HG02763 (cell line): ENCODE data around the gene CDKN2B-AS1.

Experiments
- ATAC-seq: cut with Tn5 transposase; IDR thresholded peaks from one replicate; pipeline ENCODE4 v1.9.1; 2021; ENCODE audit warnings: mild to moderate bottlenecking, moderate library complexity; ENCODE audit not compliant: unreplicated experiment

Gene CDKN2B-AS1

DNA sequence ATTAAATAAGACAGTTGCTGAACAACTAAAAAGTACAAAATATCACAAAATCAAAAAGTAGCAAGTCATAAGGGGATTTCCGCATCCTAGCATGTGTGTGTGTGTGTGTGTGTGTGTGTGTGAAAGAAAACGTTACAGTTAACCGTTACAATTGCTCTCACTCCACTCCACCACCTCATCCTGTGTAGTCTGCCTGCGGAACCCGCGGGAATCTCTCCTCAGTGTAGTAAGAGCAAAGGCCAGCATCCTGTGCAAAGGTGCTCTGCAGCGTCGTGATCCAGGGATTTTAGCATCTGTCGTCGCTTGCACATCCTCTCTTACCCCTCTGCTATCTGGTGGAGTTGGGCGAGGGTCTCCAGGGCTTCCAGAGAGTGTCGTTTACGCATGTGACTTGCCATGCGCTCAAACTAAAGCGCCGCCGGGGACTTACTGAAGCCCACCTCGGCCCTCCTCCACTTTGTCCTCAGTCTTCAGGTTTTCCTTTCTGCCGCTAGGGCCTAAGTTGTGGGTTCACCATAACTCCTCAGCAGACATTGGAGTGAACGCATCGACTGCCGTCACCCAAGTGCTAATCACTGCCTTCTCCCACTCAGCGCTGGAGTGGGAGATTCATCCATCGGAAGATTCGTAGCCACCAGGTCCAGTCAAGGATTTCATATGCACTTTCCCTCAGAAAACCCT, 10.6 kb downstream of the CDKN2B-AS1 start:
- ATAC-seq, result no peak

DNA sequence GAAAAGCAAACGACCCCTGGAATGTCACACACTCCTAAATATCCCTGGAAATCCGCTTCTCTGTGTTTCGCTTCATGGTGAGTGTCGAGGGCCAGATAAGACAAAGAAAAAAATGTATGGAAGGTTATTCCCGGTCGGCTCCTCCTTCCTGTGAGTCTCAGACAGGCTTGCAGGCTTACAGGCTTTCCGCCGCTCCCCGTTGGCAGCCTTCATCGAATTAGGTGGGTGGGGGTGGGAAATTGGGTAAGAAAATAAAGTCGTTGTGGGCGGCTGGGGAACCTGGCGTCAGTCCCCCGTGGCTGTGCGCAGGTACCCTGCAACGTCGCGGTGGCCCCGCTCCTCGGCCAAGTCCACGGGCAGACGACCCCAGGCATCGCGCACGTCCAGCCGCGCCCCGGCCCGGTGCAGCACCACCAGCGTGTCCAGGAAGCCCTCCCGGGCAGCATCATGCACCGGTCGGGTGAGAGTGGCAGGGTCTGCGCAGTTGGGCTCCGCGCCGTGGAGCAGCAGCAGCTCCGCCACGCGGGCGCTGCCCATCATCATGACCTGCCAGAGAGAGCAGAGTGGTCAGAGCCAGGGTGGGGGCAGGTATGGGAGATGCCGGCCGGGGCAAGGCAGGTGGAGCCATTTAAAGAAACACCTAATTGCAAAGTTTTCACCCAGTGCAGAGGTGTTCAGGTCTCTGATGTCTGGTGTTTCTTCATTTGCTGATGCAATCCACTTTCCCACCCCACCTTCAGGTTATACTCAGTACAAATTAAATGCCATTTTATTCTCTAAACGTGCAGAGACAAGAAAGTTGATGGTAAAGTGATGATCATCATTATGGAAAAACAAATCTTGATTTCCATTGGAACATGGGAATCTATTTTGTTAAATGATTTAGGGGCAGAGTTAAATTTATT, 11.4 kb downstream of the CDKN2B-AS1 start:
- no peak for ATAC-seq

GRCh38 chr9:22008384-22008716, 13.8 kb downstream of the CDKN2B-AS1 start:
- no peak for ATAC-seq

GRCh38 chr9:22008717-22009505, 14.3 kb downstream of the CDKN2B-AS1 start, which contains the start of gene CDKN2B:
TSS of gene CDKN2B (minus strand) at chr9:22009305. CDS start at chr9:22008953, 352 bp downstream.
- ATAC-seq, result peak; percentile 89

DNA sequence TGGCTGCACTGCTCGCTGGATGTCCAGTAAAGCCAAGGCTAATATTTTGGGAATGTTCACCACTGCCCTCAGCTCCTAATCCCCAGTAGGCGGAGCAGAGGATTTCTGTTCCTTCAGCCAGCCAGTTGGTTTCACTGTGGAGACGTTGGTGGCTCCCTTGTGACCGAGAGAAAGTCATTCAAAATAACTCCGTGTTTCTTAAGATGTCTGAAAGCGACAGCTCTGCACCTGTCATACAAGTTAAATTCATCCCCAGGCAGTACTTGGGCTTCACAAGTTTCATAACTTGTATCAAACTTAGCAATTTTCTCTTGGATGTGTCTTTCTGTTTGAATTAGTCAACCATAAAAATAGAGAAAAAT, 14.9 kb downstream of the CDKN2B-AS1 start:
- peak; percentile 44 for ATAC-seq

DNA sequence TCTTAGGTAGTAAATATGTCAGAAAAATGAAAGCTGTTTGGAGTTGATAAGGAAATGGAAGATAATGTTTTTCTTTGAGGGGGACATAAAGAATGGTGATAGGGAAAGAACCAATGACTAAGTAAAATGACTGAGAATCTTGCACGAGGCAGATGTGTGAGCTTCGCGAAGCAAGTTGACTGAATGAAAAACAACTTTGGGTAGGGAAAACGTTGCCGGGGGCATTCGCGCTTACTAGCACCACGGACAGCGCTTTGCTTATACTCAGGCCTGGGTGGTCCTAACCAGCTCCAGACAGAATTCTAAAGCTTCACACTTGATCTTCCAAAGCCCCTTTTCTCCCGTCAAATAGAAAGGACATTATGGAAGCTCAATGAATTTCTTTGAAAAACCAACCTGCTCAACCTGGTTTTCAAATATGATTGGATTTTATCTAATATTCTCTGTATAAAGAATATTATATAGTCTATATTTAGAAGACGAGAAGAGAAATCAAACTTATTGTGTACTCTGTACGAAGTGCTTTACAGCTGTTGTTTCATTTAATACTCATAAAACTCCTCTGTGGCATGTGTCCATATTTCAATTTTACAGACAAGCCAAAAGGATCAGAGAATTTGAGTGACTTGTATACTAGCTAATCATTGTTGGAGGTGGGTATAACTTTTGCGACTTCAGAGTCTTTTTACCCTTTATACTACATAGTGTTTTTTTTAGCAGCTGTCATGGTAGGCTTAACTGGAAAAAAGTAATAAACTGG, 16.5 kb downstream of the CDKN2B-AS1 start:
- no peak for ATAC-seq

DNA sequence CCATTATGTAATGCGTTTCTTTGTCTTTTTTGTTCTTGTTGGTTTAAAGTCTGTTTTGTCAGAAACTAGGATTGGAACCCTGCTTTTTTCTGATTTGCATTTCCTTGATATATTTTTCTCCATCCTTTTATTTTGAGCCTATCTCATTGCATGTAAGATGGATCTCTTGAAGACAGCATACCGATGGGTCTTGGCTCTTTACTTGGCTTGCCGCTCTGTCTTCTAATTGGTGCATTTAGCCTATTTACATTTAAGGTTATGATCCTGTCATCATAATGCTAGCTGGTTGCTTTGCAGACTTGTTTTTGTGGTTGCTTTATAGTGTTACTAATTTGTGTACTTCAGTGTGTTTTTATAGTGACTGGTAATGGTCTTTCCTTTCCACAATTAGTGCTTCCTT, 27.8 kb downstream of the CDKN2B-AS1 start:
- ATAC-seq, result no peak

GRCh38 chr9:22026696-22027095, 32.1 kb downstream of the CDKN2B-AS1 start:
- no peak for ATAC-seq

DNA sequence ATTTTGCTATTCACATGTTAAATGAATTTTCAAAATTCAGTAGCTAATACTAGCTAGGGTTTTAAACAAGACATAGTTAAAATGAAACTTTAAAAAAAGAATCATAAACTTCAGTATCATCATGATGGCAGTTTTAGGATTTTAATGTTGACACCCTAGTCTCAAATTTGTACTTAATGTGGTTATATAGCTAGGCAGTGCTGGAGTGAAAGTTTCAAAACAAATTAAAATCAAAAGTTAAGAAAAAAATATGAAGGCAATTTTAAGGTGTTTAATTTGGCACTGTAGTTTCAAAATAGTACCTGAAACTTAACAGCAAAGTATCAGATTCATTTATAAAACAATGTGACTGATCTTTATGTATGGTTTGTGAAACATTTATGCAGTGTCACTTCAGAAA, 33.8 kb downstream of the CDKN2B-AS1 start:
- no peak for ATAC-seq

DNA sequence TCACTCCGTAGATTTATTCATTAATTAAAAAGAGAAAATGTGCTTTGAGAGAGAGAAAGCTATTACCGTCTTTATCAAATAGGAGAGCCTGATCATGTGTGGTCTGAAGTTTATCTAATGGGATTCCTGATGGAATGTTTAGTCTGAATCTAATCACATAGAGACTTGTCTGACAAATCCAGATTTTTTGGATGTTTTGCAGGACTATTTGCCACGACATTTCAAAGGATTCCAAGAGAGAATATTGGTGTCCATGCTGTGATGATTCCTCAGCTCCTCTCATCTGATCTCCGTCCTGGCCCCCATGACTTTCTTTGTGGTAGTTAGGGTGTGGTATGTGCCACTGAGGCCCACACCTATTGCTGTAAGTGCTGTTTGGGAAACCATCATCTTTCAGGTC, 34.6 kb downstream of the CDKN2B-AS1 start:
- no peak for ATAC-seq

DNA sequence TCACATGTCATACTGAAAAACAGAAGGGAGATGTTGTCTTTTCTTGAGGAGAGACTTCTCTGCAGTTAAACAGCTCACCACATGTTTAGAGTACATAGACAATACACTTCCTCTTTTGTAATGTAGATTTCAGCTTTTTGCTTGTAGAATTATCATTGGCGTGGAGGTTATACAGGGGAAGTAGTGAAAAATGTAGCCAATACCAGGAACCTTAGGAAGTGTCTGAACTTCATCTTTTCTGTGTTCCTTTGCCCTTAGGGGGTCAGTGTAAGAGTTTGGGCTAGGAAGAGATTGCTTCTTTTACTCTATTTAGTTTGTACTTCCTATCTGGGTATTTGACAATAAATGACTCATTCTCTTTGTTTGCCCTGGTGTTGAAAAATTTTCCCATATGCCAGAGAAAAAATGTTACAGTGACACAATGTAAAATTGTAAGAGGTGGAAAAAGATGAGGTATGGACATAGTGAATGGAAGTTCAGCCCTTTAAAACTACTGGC, 35.6 kb downstream of the CDKN2B-AS1 start:
- ATAC-seq, result no peak

DNA sequence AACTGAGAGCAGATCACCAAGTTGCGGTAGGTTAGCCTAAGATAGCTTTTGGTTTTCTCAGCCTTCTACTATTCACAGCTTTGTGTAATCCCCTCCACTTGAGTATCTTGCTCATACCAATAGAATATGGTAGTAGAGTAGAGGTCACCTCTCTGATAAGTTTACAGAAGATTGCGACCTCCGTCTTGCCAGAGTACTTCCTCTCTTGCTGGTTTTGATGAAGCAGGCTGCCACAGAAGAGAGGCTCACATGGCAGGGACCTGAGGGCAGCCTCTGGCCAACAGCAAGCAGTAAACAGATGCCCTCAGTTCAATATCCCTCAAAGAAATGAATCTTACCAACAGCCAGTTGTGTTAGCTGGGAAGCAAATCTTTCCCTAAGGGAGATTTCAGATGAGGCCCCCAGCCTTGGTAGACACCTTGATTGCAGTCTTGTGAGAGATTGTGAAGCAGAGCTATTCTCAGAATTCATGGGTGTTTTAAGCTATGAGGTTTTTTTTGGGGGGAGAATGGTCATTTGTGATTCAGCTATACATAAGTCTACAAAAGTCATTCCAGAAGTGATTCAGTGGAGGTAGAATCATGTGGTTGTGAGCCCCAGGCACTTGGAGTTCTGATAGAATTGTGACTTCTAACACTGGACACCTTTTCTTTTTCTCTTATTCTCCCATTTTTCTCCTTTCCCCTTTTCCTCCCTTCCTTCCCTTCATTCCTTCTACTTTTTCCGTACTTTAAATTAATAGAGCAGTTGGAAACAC, 37.2 kb downstream of the CDKN2B-AS1 start:
- no peak for ATAC-seq

DNA sequence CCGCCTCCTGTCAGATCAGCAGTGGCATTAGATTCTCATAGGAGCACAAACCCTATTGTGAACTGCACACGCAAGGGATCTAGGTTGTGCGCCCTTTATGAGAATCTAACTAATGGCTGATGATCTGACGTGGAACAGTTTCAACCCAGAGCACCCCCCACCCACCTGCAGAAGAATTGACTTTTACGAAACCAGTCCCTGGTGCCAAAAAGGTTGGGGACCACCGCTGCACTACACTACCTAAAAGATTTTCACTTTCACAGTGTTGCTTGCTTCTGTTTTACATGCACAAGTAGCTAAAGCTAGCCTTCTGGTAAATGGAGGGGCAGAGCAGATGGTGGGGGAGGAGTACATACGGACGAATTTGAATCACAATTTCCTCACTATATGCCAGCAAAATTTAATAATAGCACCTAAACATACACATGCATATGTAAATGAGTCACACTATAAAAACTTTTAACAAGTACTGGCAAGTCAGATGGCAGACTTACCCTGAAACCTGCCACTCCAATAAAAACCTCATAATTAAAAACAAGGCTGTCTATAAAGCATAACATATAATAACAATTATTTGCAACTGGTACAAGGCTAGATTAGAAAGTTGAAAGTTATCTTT, 38.5 kb downstream of the CDKN2B-AS1 start:
- no peak for ATAC-seq

GRCh38 chr9:22035591-22036011, 41.0 kb downstream of the CDKN2B-AS1 start:
- ATAC-seq, result no peak

DNA sequence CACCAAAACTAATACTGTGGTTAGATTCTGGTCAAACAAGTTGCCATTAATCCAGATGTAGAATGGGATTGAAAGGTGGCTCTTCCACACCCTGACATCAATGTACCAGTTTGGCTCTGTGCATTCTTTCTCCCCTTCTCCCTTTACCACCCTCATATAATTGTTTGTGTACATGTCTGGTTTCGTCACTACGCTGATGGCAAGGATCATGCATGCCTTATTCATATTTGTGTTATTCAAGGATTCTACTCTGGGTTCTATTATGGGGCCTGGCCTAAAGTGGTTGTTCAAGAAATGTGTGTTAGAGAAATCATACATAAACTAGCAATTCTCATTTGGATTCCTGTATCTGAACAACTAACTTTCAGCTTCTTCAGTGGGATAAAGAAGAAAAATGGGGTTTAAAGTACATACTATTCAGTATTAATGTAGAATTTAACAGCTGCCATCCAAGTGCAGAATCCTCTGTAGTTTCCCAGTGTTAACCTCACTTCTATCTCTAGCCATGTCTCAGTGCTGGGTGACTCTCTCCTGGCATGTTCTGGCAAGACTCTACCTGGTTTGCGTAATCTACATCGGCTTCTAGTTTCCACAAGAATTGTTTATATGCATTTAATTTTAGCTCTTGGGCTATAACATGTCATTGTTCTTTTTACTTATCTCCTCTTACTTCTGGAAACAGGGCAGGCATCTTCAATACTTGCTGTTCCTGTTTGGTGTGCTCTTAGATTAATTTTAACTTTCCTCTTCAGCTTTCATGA, 42.5 kb downstream of the CDKN2B-AS1 start:
- no peak for ATAC-seq

DNA sequence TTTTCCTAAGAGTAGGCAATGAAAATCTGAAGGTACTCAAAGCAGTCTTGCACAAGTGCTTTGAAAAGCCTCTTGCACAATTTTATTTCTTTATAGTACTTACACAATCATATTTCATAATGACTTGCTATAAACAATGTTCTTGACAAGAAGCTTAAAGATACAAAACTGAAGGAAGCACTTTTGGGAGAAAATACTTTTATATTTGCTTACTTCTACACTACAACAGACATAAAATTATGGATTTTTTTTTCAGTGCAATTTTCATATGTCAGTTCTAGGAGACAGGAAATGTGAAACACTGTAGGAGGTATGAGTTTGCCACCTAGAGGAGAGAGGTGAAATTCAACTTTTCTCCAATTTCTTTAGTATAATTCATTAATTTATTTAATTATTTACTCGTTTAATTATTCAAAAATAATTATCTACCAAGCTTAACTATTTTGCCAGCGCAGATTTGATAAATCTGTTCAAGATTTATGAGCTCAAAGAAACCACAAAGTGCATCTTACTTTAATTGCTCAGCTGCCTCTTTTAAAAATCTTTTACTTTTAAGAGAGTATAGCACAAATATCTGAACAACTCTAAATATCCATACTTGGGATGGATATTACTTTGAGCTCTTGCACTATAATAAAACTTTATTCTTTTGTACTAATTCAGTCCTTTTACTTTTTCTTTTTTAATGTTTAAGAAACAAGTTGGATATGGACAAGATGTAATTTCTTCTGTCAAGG, 43.5 kb downstream of the CDKN2B-AS1 start:
- ATAC-seq, result no peak

- ATAC-seq, result no peak
These were observed 44.7 kb downstream of the CDKN2B-AS1 start for GRCh38 chr9:22039258-22039657.

GRCh38 chr9:22040760-22041159, 46.2 kb downstream of the CDKN2B-AS1 start:
- no peak for ATAC-seq
